ENCODE measurements around the gene ATP13A5.

The ATP13A5 gene

DNA sequence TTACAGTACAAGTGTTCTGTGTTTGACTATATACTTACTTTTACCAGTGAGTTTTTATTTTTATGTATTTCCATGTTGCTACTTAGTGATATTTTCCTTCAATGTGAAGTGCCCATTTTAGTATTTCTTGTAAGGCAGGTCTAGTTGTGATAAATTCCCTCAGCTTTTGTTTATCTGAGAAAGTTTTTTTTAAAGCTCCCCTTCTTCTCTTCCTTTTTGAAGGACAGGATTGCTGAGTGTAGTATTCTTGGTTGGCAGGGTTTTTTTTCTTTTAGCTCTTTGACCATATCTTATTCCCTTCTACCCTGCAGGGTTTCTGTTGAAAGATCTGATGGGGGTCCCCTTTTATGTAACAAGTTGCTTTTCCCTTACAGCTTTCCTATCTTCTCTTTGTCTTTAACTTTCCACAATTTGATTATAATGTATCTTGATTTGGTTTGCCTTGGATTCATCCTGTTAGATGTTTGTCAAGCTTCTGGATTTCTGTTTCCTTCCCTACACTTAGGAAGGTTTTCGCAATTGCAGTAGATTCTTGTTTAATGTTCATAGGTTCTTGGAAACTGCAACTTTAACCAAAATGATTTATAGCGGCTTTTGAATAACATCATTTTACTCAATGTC is 129.6 kb downstream of the ATP13A5 start:
- Histone ChIP-seq H3K27me3 (replicated peaks) (no peaks in the 10 kb centered on the region), H3K4me3 (ENCODE audit: low read depth, low read length) (no peak overlapping the region), H3K27ac (no peak overlapping the region), H3K36me3 (replicated peaks) (no peaks in the 10 kb centered on the region)
- no peak for DNase-seq
- in situ Hi-C loops (cut with HindIII; ENCODE audit: low pct_ligation_motif_present, low sequenced_read_pairs), result no loop called here
- TF ChIP-seq, protein P1, sequence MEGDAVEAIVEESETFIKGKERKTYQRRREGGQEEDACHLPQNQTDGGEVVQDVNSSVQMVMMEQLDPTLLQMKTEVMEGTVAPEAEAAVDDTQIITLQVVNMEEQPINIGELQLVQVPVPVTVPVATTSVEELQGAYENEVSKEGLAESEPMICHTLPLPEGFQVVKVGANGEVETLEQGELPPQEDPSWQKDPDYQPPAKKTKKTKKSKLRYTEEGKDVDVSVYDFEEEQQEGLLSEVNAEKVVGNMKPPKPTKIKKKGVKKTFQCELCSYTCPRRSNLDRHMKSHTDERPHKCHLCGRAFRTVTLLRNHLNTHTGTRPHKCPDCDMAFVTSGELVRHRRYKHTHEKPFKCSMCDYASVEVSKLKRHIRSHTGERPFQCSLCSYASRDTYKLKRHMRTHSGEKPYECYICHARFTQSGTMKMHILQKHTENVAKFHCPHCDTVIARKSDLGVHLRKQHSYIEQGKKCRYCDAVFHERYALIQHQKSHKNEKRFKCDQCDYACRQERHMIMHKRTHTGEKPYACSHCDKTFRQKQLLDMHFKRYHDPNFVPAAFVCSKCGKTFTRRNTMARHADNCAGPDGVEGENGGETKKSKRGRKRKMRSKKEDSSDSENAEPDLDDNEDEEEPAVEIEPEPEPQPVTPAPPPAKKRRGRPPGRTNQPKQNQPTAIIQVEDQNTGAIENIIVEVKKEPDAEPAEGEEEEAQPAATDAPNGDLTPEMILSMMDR (IDR thresholded peaks at IDR 0.05; ENCODE audit: low read depth, low read length, missing control alignments), result no peak

DNA sequence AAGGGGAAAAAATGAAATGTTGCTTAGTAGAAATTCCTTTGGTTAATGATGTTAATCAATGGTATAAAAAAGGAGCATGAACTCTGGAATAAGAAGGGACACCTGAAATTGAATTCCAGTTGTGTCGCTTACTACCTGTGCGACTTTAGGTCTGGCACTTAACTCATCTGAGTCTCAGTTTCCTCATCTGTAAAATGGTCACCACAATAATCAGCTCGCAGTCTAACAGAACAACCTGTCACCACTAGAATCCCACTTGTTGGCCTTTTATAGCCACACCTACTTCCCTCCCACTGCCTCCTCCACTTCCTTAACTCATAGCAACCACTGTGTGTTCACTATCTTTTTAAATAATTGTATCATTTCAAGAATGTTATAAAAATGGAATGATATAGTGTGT is 135.0 kb downstream of the ATP13A5 start:
- in situ Hi-C loops (cut with HindIII; ENCODE audit: low pct_ligation_motif_present, low sequenced_read_pairs), result no loop called here
- TF ChIP-seq, protein P1 (IDR thresholded peaks at IDR 0.05; ENCODE audit: low read depth, low read length, missing control alignments), result no peak
- Histone ChIP-seq H3K4me3 (ENCODE audit: low read depth, low read length) (no peak overlapping the region), H3K27ac (no peak overlapping the region), H3K36me3 (replicated peaks) (no peaks in the 10 kb centered on the region), H3K27me3 (replicated peaks) (no peaks in the 10 kb centered on the region)
- no peak for DNase-seq

DNA sequence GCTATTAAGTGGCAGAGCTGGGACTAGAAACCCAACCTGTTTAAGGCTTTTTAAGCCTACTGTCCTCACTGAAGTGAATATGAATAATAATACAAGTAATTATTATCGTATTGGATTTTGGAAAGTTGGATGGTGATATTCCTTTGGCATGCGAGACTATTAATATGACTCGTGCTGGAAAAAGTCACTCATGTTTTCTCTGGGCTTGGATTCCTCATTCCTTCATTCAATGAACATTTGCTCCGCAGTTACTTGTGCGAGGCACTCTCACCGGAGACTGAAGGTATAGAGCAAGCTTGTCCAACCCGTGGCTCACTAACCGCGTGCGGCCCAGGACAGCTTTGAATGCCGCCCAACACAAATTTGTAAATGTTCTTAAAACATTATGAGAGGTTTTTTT is 136.8 kb downstream of the ATP13A5 start:
- in situ Hi-C loops (cut with HindIII; ENCODE audit: low pct_ligation_motif_present, low sequenced_read_pairs), result no loop called here
- TF ChIP-seq, protein P1 (IDR thresholded peaks at IDR 0.05; ENCODE audit: low read depth, low read length, missing control alignments), result no peak
- Histone ChIP-seq H3K27ac (no peak overlapping the region), H3K4me3 (ENCODE audit: low read depth, low read length) (peak overlapping the region; percentile 61), H3K27me3 (replicated peaks) (no peaks in the 10 kb centered on the region), H3K36me3 (replicated peaks) (no peaks in the 10 kb centered on the region)
- no peak for DNase-seq

DNA sequence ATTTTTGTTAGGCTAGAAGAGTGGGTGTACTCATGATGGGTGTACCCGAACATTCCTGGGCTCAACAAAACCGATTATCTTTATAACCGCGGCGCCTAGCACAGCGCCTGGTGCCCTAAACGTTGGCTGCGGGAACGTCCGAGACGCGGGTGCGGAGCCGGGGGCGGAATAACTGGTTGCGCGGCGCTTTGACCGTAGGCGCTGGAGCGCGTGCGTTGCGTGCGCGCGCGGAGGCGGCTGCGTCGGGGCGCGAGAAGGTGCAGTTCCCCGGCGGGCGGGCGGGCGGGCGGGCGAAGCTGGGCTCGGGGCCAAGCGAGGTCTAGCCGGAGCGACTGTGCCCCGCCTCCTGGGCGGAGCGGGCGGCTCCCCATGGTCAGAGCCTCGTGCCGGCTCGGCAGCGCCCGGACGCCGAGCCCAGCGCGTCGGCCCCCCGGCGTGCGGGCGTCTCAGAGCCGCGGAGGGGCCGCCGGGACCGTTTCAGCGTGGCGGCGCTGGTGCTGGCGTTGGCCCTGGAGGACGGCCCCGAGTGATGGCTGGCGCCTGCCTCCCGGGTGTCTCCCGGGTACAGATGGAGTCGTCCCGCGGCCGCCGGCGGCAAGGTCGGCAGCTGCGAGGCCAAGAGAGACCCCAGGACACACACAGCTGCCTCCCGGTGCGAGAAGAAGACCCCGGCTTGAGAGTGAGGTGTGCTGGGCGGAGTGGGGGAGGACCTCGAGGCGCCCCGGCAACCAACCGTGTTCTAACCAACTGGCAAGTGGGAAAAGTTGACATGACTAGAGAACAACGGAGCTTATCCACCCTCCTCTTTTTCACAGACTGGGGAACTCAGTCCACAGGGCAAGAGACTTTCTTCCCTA is 137.5 kb downstream of the ATP13A5 start, which contains the start of gene PLAAT1:
PLAAT1 (plus strand) TSS at position 373 of the 857 bp plus-strand sequence. CDS start 14,429 bp downstream, outside the sequence.
- in situ Hi-C loops (cut with HindIII; ENCODE audit: low pct_ligation_motif_present, low sequenced_read_pairs), result no loop called here

DNA sequence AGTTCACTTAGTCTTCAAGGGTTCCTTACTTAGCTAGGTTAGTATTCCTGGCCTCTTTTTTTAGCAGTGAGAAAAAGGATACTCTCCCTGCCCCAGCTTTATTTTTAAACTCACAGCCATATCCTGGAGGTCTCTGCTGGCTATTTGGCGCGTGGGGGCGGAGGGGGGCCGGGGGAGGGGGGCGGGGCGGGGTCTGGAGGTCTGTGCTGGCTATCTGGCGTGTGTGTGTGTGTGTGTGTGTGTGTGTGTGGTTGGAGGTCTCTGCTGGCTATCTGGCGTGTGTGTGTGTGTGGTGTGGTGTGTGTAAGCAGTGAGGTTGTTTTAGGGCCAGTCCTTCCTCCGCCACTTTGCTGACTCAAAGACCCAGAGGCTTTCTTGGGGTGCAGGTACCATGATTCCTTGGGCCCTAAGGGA is 138.1 kb downstream of the ATP13A5 start:
- TF ChIP-seq, protein P1 (IDR thresholded peaks at IDR 0.05; ENCODE audit: low read depth, low read length, missing control alignments), result no peak

More for the DNA sequence above, 137.5 kb downstream of the ATP13A5 start, which contains the start of gene PLAAT1:
- TF ChIP-seq, protein P1 (IDR thresholded peaks at IDR 0.05; ENCODE audit: low read depth, low read length, missing control alignments), result no peak
- Histone ChIP-seq H3K4me3 (ENCODE audit: low read depth, low read length) (peak within 1 kb of the TSS; percentile 61), H3K27ac (no peak within 1 kb of the TSS), H3K27me3 (replicated peaks) (no peaks in the 10 kb centered on the region), H3K36me3 (replicated peaks) (no peaks in the 10 kb centered on the region)
- DNase-seq, result no peak

More for the DNA sequence above, 138.1 kb downstream of the ATP13A5 start:
- no peaks in the 10 kb centered on the region for H3K36me3 ChIP-seq (replicated peaks)
- no peak overlapping the region for H3K27ac ChIP-seq
- H3K4me3 ChIP-seq (ENCODE audit: low read depth, low read length), result peak overlapping the region; percentile 61
- in situ Hi-C loops (cut with HindIII; ENCODE audit: low pct_ligation_motif_present, low sequenced_read_pairs), result no loop called here
- no peaks in the 10 kb centered on the region for H3K27me3 ChIP-seq (replicated peaks)
- no peak for DNase-seq

All from brain microvascular endothelial cell (primary cell).